Stimulated activated CD8-positive, alpha-beta memory T cell treated with anti-CD3 and anti-CD28 coated beads, Interleukin-15, amount 100 ng/mL, for 24 hours (primary cell): Measurements from ENCODE around the gene CD244.

ENCODE experiments used
- DNase-seq: peaks from one replicate; pipeline ENCODE4 v3.0.0-alpha.2; 2020; ENCODE audit warnings: low read depth

CD244 gene

DNA sequence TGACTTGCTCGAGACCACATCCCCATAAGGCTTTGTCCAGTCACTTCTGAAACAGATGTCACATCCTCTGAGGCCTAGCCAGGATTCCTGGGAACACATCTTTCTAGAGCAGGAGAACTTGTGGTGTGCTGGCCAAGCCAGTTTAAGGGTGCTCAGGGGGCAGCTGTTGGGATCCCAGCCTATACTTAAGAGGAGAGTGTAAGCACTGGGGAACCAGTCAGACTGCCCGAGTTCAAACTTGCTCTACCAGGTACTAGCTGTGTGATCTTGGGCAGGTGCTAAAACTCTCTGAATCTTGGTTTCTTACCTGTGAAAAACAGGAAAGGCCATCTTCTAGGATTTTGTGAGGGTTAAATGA, 82.3 kb downstream of the CD244 start:
- no peak for DNase-seq
